Sigmoid colon (tissue), 4 donors: ENCODE measurements around the gene TUBB1.

Experiments
- POLR2A ChIP-seq, 2 donors: fragments of 450-650 bp; IDR thresholded peaks; one replicate each; pipeline ENCODE4 v1.6.1; 2016; ENCODE audit warnings: antibody characterized with exemption in 2 of 2, mild to moderate bottlenecking in 2 of 2, moderate library complexity in 2 of 2
- POLR2AphosphoS5 ChIP-seq, 4 donors: sonication (generic); formaldehyde crosslinking; IDR thresholded peaks; one replicate each; pipeline ENCODE4 v1.6.1; 2017; ENCODE audit warnings: antibody characterized with exemption in 4 of 4

DNA sequence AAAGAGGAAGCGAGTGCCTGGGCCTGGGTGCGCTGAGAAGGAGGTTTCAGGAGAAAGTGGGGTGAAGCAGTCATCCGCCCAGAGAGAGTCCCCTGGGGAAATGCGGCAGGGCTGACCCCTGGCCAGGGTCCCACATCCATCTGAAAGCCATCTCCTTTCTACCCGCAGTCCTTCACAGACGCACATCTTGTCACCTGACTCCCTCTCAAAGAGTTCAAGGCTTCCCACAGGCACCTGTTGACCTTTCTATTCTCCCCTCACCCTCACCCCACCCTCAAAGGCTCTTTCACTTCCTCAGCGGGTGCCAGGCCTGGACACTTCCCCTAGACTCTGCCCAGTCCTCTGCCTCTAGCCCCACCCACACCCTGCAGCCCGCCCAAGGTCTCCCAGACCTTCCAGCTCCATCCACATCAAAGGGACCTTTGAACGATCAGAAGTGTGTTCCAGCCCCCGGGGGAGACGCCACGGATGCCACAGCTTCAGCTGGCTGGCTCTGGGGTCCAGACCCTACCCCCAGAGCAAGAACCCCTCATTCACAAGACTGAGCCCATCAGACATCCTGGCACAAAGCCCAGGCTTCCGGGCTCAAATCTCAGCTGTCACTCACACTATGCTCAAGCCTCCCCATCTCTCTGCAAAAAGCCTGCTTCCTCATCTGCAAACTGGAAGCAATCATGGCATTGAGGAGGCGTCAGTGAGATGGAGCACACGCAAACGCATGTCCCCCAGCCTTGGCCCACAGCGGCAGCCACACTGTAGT is 14.3 kb upstream of the TUBB1 start:
- TF ChIP-seq POLR2A (IDR thresholded peaks at IDR 0.05) (no peak), POLR2AphosphoS5 (IDR thresholded peaks at IDR 0.05) (no peak)
